ENCODE results near the gene ARL5C. TPM values are rescaled to one million over a fixed set of nuclear protein-coding genes. Genes with fewer than 3 reads are reported as not detected.
"Not testable (repeated sequence)": the region's sequence is repeated elsewhere in the genome, so short reads cannot be mapped to it uniquely, and the experiment has no call there.

Gene ARL5C
- total RNA-seq, 4 donors from 2014 or later, result not detected

GRCh38 chr17:39122991-39123390, 43.0 kb downstream of the ARL5C start:
- TF ChIP-seq, protein P1, sequence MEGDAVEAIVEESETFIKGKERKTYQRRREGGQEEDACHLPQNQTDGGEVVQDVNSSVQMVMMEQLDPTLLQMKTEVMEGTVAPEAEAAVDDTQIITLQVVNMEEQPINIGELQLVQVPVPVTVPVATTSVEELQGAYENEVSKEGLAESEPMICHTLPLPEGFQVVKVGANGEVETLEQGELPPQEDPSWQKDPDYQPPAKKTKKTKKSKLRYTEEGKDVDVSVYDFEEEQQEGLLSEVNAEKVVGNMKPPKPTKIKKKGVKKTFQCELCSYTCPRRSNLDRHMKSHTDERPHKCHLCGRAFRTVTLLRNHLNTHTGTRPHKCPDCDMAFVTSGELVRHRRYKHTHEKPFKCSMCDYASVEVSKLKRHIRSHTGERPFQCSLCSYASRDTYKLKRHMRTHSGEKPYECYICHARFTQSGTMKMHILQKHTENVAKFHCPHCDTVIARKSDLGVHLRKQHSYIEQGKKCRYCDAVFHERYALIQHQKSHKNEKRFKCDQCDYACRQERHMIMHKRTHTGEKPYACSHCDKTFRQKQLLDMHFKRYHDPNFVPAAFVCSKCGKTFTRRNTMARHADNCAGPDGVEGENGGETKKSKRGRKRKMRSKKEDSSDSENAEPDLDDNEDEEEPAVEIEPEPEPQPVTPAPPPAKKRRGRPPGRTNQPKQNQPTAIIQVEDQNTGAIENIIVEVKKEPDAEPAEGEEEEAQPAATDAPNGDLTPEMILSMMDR (IDR thresholded peaks at IDR 0.05), result no peak
- ATAC-seq (ENCODE audit: low FRiP score) (no peak), DNase-seq (ENCODE audit: low spot score) (no peak)

- not testable (repeated sequence) for ATAC-seq (ENCODE audit: low FRiP score); DNase-seq (ENCODE audit: low spot score)
Measured at GRCh38 chr17:39121919-39122318, 44.0 kb downstream of the ARL5C start.

DNA sequence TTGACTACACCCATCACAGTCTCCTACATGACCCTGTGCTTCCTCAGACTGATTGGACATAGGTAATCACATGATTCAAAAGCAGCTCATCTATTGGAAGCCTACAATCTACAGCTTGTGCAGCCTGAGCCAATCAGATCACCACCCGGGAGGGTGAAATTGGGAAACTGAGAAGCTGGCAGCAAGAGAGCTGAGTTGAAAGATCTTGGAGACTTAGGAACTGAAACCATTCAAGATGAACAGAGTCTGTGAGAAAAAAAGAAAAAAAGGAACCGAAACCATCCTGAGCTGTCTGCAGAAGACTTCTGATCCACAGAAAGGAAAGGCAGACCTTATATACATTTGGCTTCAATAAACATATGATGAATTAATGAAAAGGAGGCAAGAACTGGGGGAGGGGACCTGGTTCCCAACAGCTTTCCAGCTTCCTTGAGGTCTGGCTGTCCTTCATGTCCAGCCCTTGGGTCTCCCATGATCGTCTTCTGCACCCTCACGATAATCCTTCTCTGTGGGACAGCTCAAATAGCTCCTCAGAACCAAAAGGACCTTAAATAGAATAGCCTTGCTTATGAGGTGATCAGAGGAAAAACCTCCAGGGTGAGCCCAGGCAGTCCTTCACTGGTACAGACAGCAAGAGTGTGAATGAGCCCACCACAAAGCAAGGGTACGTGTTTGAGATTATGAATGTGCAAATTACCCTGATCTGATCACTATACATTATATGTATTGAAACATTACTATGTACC, 47.1 kb downstream of the ARL5C start:
- ATAC-seq (ENCODE audit: low FRiP score), result no peak
- no peak for DNase-seq (ENCODE audit: low spot score)
- TF ChIP-seq, protein P1 (IDR thresholded peaks at IDR 0.05), result no peak

- TF ChIP-seq, protein P1 (IDR thresholded peaks at IDR 0.05), result no peak
- no peak for DNase-seq (ENCODE audit: low spot score)
- ATAC-seq (ENCODE audit: low FRiP score), result no peak
Measured at GRCh38 chr17:39116224-39116623, 49.7 kb downstream of the ARL5C start.

DNA sequence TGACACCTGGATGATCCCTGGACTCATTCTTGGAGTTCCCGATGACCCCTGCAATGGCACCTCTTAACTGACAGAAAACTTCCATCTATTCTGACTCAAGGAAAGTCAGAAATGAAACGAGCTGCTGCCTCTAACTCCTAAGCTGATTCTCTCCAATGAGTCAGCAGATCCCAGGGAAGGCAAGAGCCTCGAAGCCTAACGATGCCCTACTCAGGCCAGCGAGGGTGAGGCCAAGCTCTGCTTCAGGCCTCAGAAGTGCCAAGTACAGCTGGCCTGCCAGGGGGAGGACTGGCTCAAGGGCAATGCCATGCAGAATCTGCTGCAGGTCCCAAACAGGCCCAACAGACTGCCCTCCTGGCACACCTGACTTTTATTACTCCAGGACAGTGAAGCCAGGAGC, 50.8 kb downstream of the ARL5C start:
- ATAC-seq (ENCODE audit: low FRiP score), result no peak
- TF ChIP-seq, protein P1 (IDR thresholded peaks at IDR 0.05), result no peak
- DNase-seq (ENCODE audit: low spot score), result no peak

- no peak for ATAC-seq (ENCODE audit: low FRiP score)
- no peak for DNase-seq (ENCODE audit: low spot score)
- TF ChIP-seq, protein P1 (IDR thresholded peaks at IDR 0.05), result no peak
Measured at GRCh38 chr17:39114723-39115122, 51.2 kb downstream of the ARL5C start.

- no peak for ATAC-seq (ENCODE audit: low FRiP score)
- TF ChIP-seq, protein P1 (IDR thresholded peaks at IDR 0.05), result no peak
- DNase-seq (ENCODE audit: low spot score), result no peak
Measured at GRCh38 chr17:39113871-39114270, 52.1 kb downstream of the ARL5C start.

All from omental fat pad (tissue), 4 donors.